SH-SY5Y (cell line): Measurements from ENCODE around the gene ABCA2.

ENCODE experiments used
- GATA2 ChIP-seq: IDR thresholded peaks from 2 replicates; pipeline ENCODE4 v1.6.1; 2011; ENCODE audit warnings: mild to moderate bottlenecking, low read depth, low read length
- GATA3 ChIP-seq: IDR thresholded peaks from 2 replicates; pipeline ENCODE4 v1.6.1; 2011; ENCODE audit warnings: low read depth, mild to moderate bottlenecking, low read length, moderate library complexity

GRCh38 chr9:136995362-136995761 lies 32.7 kb downstream of the ABCA2 start:
- TF ChIP-seq GATA3 (no peak), GATA2 (no peak)
